GM12874 (cell line): ENCODE results near the gene ZGLP1.

Experiments
- CTCF ChIP-seq: IDR thresholded peaks from 2 replicates; pipeline ENCODE4 v1.5.1; 2011; ENCODE audit warnings: low read depth, mild to moderate bottlenecking, control low read depth, low read length, moderate library complexity; ENCODE audit not compliant: insufficient read depth

Gene ZGLP1

GRCh38 chr19:10332965-10333757, 23.5 kb upstream of the ZGLP1 start, which contains the start of gene RAVER1:
Gene RAVER1 (minus strand): TSS chr19:10333529. CDS start chr19:10333507, 22 bp downstream.
- no peak for TF ChIP-seq CTCF

- TF ChIP-seq CTCF: no peak
Measured at GRCh38 chr19:10332158-10332964, 22.7 kb upstream of the ZGLP1 start.

GRCh38 chr19:10329555-10329954, 19.9 kb upstream of the ZGLP1 start:
- no peak for TF ChIP-seq CTCF

- TF ChIP-seq CTCF: no peak
Measured at GRCh38 chr19:10328558-10329429, 19.2 kb upstream of the ZGLP1 start.

GRCh38 chr19:10327793-10328192, 18.2 kb upstream of the ZGLP1 start:
- no peak for TF ChIP-seq CTCF

- no peak for TF ChIP-seq CTCF
Measured at GRCh38 chr19:10325732-10326131, 16.1 kb upstream of the ZGLP1 start.
